GM18858 (cell line): ENCODE results near the gene XG.
"Not testable (repeated sequence)": the region's sequence is repeated elsewhere in the genome, so short reads cannot be mapped to it uniquely, and the experiment has no call there.

ENCODE experiments used
- ATAC-seq: cut with Tn5 transposase; IDR thresholded peaks from one replicate; pipeline ENCODE4 v1.9.1; 2021; ENCODE audit not compliant: unreplicated experiment

The XG gene

GRCh38 chrX:2732649-2733048 lies 19.2 kb upstream of the XG start:
- no peak for ATAC-seq

GRCh38 chrX:2733286-2733685 lies 18.6 kb upstream of the XG start:
- no peak for ATAC-seq

- ATAC-seq = no peak
Observed at GRCh38 chrX:2735270-2735669, 16.6 kb upstream of the XG start.

GRCh38 chrX:2740672-2741071 lies 11.2 kb upstream of the XG start:
- ATAC-seq = no peak

GRCh38 chrX:2741386-2741785 lies 10.5 kb upstream of the XG start:
- ATAC-seq = no peak

GRCh38 chrX:2746250-2746649 lies 5.6 kb upstream of the XG start:
- ATAC-seq = not testable (repeated sequence)

- no peak for ATAC-seq
Observed at GRCh38 chrX:2748171-2748814, 3.5 kb upstream of the XG start.

- no peak for ATAC-seq
Observed at GRCh38 chrX:2748815-2749188, 3.0 kb upstream of the XG start.

- ATAC-seq = no peak
Observed at GRCh38 chrX:2751291-2751690, 549 bp upstream of the XG start.

- ATAC-seq = not testable (repeated sequence)
Observed at GRCh38 chrX:2752441-2752840, 601 bp downstream of the XG start.

- not testable (repeated sequence) for ATAC-seq
Observed at GRCh38 chrX:2755163-2755715, 3.4 kb downstream of the XG start.

GRCh38 chrX:2756548-2756947 lies 4.7 kb downstream of the XG start:
- ATAC-seq = no peak

- no peak for ATAC-seq
Observed at GRCh38 chrX:2761246-2761645, 9.4 kb downstream of the XG start.

- ATAC-seq = not testable (repeated sequence)
Observed at GRCh38 chrX:2762671-2763070, 10.8 kb downstream of the XG start.

- ATAC-seq = not testable (repeated sequence)
Observed at GRCh38 chrX:2764766-2765548, 13.1 kb downstream of the XG start.

- no peak for ATAC-seq
Observed at GRCh38 chrX:2765549-2765830, 13.7 kb downstream of the XG start.

GRCh38 chrX:2766906-2767305 lies 15.1 kb downstream of the XG start:
- ATAC-seq = no peak

GRCh38 chrX:2767631-2768455 lies 16.0 kb downstream of the XG start:
- ATAC-seq = no peak

GRCh38 chrX:2769615-2770014 lies 17.8 kb downstream of the XG start:
- no peak for ATAC-seq

- not testable (repeated sequence) for ATAC-seq
Observed at GRCh38 chrX:2773166-2774055, 21.6 kb downstream of the XG start.

GRCh38 chrX:2774057-2774456 lies 22.2 kb downstream of the XG start:
- no peak for ATAC-seq
